Transverse colon (tissue), 3 donors: Measurements from ENCODE around the gene EML1.

Source experiments
- EP300 ChIP-seq: sonication (generic); formaldehyde crosslinking; IDR thresholded peaks from one replicate; pipeline ENCODE4 v1.6.1; 2017; ENCODE audit warnings: antibody characterized with exemption, low read depth
- POLR2A ChIP-seq: fragments of 450-650 bp; IDR thresholded peaks from one replicate; pipeline ENCODE4 v1.6.1; 2016; ENCODE audit warnings: antibody characterized with exemption, mild to moderate bottlenecking, moderate library complexity
- TF ChIP-seq, protein P1 (sequence below), 5 experiments: fragments of 200-600 bp in 3 of 5; fragments of 450-650 bp in 2 of 5; sonication (generic) in 3 of 5; IDR thresholded peaks; 1 replicate in 2 of 5; 2 replicates in 3 of 5; pipeline ENCODE4 v1.5.1; 2016 to 2017; ENCODE audit warnings: antibody characterized with exemption in 5 of 5, inconsistent platforms in 3 of 5, mild to moderate bottlenecking in 2 of 5, moderate library complexity in 1 of 5

- TF ChIP-seq, protein P1, sequence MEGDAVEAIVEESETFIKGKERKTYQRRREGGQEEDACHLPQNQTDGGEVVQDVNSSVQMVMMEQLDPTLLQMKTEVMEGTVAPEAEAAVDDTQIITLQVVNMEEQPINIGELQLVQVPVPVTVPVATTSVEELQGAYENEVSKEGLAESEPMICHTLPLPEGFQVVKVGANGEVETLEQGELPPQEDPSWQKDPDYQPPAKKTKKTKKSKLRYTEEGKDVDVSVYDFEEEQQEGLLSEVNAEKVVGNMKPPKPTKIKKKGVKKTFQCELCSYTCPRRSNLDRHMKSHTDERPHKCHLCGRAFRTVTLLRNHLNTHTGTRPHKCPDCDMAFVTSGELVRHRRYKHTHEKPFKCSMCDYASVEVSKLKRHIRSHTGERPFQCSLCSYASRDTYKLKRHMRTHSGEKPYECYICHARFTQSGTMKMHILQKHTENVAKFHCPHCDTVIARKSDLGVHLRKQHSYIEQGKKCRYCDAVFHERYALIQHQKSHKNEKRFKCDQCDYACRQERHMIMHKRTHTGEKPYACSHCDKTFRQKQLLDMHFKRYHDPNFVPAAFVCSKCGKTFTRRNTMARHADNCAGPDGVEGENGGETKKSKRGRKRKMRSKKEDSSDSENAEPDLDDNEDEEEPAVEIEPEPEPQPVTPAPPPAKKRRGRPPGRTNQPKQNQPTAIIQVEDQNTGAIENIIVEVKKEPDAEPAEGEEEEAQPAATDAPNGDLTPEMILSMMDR (IDR thresholded peaks at IDR 0.05): no peak
- no peak for TF ChIP-seq POLR2A
- no peak for TF ChIP-seq EP300
These were observed 154.5 kb downstream of the EML1 start for GRCh38 chr14:99947695-99948094.
